Activated CD8-positive, alpha-beta T cell treated with anti-CD3 and anti-CD28 coated beads for 36 hours (primary cell): ENCODE results near the gene HLA-DPB1. TPM values are rescaled to one million over a fixed set of nuclear protein-coding genes. Genes with fewer than 3 reads are reported as not detected.

Experiments
- ATAC-seq: fragments of 200-7000 bp; cut with Tn5 transposase; one replicate; pipeline ENCODE4 v1.10.0; 2021; ENCODE audit warnings: mild to moderate bottlenecking, moderate library complexity
- CTCF ChIA-PET: fragments of 350-600 bp; sonication (Branson Sonifier 250); formaldehyde crosslinking; loops from one replicate; lab custom pipeline; 2021; ENCODE audit warnings: antibody characterized with exemption; lab: Charles Lee
- POLR2A ChIA-PET: fragments of 350-600 bp; sonication (Branson Sonifier 250); formaldehyde crosslinking; loops from one replicate; lab custom pipeline; 2021; ENCODE audit warnings: antibody characterized with exemption; lab: Charles Lee
- DNase-seq: peaks from one replicate; pipeline ENCODE4 v3.0.0-alpha.2; 2020
- H3K27ac Mint-ChIP-seq: one replicate; pipeline ENCODE4 v1.8.0; 2021; ENCODE audit warnings: mild to moderate bottlenecking, mixed read lengths
- H3K27me3 Mint-ChIP-seq: one replicate; pipeline ENCODE4 v1.8.0; 2021; ENCODE audit warnings: mixed read lengths
- H3K36me3 Mint-ChIP-seq: one replicate; pipeline ENCODE4 v1.8.0; 2021; ENCODE audit warnings: low read depth, mixed read lengths
- H3K4me1 Mint-ChIP-seq: one replicate; pipeline ENCODE4 v1.8.0; 2021; ENCODE audit warnings: low read depth, mixed read lengths
- H3K4me3 Mint-ChIP-seq: one replicate; pipeline ENCODE4 v1.8.0; 2021; ENCODE audit warnings: mild to moderate bottlenecking, moderate library complexity, mixed read lengths
- H3K9me3 Mint-ChIP-seq: one replicate; pipeline ENCODE4 v1.8.0; 2021; ENCODE audit warnings: mixed read lengths
- CTCF ChIP-seq: fragments of 200-600 bp; IDR thresholded peaks from one replicate; pipeline ENCODE4 v1.8.0; 2022; ENCODE audit warnings: antibody characterized with exemption, mild to moderate bottlenecking
- intact Hi-C: fragments of 100-400 bp; cut with micrococcal nuclease; formaldehyde crosslinking; loops from one replicate; pipeline ENCODE4 v1.10.0; 2022
- total RNA-seq, 2 experiments: library from RNA; stranded (reverse); gene quantifications; one replicate each; pipeline ENCODE4 v1.2.3, GENCODE V29; 2021

Gene HLA-DPB1
- total RNA-seq, 2 experiments from 2014 or later, result 12.3 to 14.8 TPM

DNA sequence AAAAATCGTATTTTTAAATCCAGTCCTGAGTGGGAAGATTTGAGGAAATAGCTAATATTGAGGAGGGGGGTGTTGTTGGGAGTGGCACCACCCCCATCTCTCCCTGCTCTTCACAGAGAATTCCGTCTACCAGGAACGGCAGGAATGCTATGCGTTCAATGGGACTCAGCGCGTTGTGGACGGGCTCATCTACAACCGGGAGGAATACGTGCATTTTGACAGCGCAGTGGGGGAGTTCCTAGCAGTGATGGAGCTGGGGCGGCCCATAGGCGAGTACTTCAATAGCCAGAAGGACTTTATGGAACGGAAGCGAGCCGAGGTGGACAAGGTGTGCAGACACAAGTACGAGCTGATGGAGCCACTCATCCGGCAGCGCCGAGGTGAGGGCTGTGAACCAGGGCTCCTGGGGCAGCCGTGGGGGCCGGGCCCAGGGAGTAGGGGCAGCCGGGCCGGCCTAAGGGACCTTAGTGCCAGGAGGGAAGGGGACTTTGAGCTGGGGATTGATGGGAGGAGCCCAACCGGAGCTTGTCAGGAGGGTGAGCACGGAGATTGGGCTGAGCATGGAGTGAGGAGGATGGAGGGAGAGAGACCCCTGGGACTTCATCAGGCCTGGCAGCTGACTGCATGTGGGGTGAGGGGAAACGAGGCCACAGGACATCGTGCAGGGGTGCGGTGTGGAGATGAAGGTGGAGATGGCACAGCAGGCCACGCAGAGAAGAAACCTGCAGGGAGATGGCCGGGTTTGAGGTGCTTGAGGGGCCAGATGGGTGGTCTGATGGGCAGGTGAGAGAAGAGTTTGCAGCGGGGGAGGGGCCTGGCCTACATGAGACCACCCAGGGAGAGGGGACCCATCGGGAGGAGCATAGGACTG, 41.3 kb downstream of the HLA-DPB1 start:
- Mint-ChIP-seq H3K36me3 (no peaks in the 10 kb centered on the region), H3K27ac (no peak overlapping the region), H3K4me1 (peaks cover 11% of the 10 kb centered on the region), H3K9me3 (no peaks in the 10 kb centered on the region), H3K27me3 (peaks cover 45% of the 10 kb centered on the region), H3K4me3 (no peak overlapping the region)
- DNase-seq (peak; percentile 10), ATAC-seq (no peak)
- intact Hi-C loops, result no loop called here
- ChIA-PET POLR2A (no interaction called here), CTCF (interaction anchor here (0.8 to 5.2 kb wide), 8 partner anchors 9 to 274 kb away, joined by 3 to 30 read pairs (median 4); no protein-coding TSS in a partner anchor)
- no peak for TF ChIP-seq CTCF

- Mint-ChIP-seq H3K27me3 (peaks cover 42% of the 10 kb centered on the region), H3K9me3 (no peaks in the 10 kb centered on the region), H3K4me1 (peaks cover 11% of the 10 kb centered on the region), H3K36me3 (no peaks in the 10 kb centered on the region), H3K4me3 (no peak overlapping the region), H3K27ac (no peak overlapping the region)
- CTCF ChIA-PET, result interaction anchor here (0.7 to 5.2 kb wide), 10 partner anchors 8 to 163 kb away, joined by 3 to 34 read pairs (median 4); no protein-coding TSS in a partner anchor
- intact Hi-C loops, result no loop called here
- peak; percentile 17 for DNase-seq
- ATAC-seq, result no peak
- POLR2A ChIA-PET, result interaction anchor here (0.7 kb wide), 1 partner anchor 213 kb away, joined by 3 read pairs; no protein-coding TSS in a partner anchor
- TF ChIP-seq CTCF, result no peak
Observed at GRCh38 chr6:33117811-33118277, 42.1 kb downstream of the HLA-DPB1 start.

- no peak overlapping the region for H3K27ac Mint-ChIP-seq
- peak; percentile 72 for TF ChIP-seq CTCF
- no peak for DNase-seq
- peaks cover 36% of the 10 kb centered on the region for H3K27me3 Mint-ChIP-seq
- intact Hi-C loops, result no loop called here
- peak; percentile 53 for ATAC-seq
- no peak overlapping the region for H3K4me3 Mint-ChIP-seq
- ChIA-PET CTCF (interaction anchor here (0.7 to 5.2 kb wide), 16 partner anchors 9 to 163 kb away, joined by 3 to 34 read pairs (median 4); no protein-coding TSS in a partner anchor), POLR2A (interaction anchor here (0.6 to 1.0 kb wide), 2 partner anchors 133 to 153 kb away, joined by 3 read pairs; partner anchors contain the start of genes RPS18 and VPS52)
- H3K4me1 Mint-ChIP-seq, result peaks cover 11% of the 10 kb centered on the region
- no peaks in the 10 kb centered on the region for H3K36me3 Mint-ChIP-seq
- peaks cover 1% of the 10 kb centered on the region for H3K9me3 Mint-ChIP-seq
Observed at GRCh38 chr6:33118525-33119123, 42.8 kb downstream of the HLA-DPB1 start.

GRCh38 chr6:33120001-33120400, 44.2 kb downstream of the HLA-DPB1 start:
- POLR2A ChIA-PET, result interaction anchor here (0.8 to 1.1 kb wide), 3 partner anchors 130 to 152 kb away, joined by 3 read pairs; partner anchors contain the start of genes RPS18 and VPS52
- Mint-ChIP-seq H3K36me3 (peaks cover 1% of the 10 kb centered on the region), H3K4me1 (peaks cover 11% of the 10 kb centered on the region), H3K27me3 (peaks cover 33% of the 10 kb centered on the region), H3K9me3 (peaks cover 4% of the 10 kb centered on the region), H3K27ac (no peak overlapping the region), H3K4me3 (no peak overlapping the region)
- no peak for DNase-seq
- CTCF ChIA-PET, result interaction anchor here (0.9 to 5.2 kb wide), 15 partner anchors 9 to 255 kb away, joined by 3 to 34 read pairs (median 5); no protein-coding TSS in a partner anchor
- TF ChIP-seq CTCF, result no peak
- intact Hi-C loops, result no loop called here
- no peak for ATAC-seq
